Activated CD4-positive, CD25-positive, alpha-beta regulatory T cell treated with anti-CD3 and anti-CD28 coated beads, Interleukin-2, amount 50 U/mL, for 16 hours (primary cell): Measurements from ENCODE around the gene MTURN.

Source experiments
- DNase-seq: peaks from one replicate; pipeline ENCODE4 v3.0.0-alpha.2; 2020; ENCODE audit warnings: low read depth, low spot score

MTURN gene

DNA sequence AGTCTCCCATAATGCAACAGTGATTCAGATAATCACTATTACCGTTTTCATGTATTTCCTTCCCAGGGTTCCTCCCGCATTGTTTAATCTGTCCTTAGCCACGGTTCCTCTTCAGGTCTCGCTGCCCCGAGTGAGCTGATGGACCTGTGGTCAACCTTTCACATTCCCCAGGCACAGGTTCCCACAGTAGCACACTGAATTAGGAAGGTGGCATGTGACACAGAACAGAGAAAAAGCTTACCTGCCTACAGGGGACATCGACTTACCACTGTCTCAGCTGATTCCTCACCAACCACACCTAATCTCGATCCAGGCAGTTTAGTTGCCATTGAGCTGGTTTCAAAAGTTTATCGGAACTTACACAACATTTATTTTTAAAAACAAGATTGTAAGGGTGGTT, 72.2 kb downstream of the MTURN start:
- no peak for DNase-seq

DNA sequence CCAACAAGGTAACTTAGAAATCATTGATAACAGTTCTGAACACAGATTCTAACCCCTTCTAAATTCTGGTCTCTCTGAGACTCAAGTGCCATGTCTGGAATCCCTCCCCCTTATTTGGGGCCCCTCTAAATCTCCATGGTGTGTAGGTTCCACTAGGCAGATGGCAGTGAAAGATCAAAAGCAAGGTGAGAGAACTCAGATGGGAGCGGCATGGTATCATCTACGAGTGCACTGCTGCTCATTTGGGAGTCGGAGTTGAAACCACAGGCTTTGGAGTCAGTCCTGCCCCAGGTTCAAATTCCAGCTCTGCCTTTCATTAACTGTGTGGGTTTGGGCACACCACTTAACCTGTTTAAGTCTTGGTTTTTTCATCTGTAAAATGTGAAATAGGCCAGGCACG, 72.6 kb downstream of the MTURN start:
- no peak for DNase-seq

DNA sequence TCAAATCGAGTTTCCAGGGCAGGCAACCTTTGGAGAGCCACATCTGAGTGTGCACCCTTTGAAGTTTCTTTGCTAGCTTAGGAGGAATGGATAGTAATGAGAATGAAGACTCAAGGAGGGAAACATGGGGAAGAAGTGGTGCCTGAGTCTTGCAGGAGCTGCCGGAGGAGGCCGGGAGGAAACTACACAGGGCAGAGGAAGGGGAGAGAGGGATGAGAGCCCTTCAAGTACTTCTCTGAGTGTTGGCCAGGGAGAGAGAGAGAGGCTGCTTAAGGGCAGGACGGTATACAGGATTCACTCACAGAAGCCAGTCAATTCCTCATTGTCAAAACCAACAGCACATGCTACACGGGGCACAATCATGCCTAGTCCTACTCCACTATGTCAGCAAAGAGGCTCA, 75.2 kb downstream of the MTURN start:
- no peak for DNase-seq
